OCI-M2 (cell line): ENCODE data around the gene PUS10.

Source experiments
- DNase-seq: peaks from one replicate; lab custom pipeline; 2025; ENCODE audit not compliant: unreplicated experiment; lab: John Stamatoyannopoulos, UW

PUS10 gene

DNA sequence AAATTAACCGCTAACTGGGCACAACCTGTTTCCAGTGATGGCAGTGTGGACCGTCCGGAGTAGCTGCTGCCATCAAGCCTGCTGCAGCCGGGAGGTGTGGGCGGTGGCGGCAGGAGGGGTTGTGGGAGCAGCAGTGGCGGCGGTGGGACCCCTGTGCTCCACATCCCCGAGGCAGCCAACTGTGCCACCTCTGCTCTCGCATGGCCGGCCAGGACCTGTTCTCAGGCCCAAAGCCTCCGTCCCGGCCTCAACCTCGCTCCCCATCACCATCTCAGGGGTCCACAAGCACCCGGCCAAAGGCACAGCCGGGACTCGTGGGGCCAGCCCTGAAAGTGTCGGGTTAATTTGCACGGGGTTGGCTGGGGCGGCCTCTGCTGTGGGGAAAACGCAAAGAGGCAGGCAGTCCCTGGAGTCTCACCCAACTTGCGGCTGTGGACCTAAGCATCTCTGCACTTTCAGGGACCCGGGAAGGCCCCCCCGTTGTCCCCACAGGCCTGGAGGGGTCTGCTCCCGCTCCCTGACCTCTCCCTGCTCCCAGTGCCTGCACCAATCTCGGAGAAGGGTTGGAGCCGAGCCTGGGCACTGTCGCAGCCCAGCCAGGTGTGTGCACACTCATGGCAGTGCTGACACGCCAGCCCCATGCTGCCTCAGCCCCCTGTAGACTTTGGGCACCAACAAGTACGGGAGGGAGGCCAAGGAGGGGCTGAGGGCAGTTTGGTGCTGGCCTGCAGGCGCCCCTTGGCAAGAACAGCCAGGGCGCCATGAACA is 45.0 kb downstream of the PUS10 start:
- DNase-seq = no peak

DNA sequence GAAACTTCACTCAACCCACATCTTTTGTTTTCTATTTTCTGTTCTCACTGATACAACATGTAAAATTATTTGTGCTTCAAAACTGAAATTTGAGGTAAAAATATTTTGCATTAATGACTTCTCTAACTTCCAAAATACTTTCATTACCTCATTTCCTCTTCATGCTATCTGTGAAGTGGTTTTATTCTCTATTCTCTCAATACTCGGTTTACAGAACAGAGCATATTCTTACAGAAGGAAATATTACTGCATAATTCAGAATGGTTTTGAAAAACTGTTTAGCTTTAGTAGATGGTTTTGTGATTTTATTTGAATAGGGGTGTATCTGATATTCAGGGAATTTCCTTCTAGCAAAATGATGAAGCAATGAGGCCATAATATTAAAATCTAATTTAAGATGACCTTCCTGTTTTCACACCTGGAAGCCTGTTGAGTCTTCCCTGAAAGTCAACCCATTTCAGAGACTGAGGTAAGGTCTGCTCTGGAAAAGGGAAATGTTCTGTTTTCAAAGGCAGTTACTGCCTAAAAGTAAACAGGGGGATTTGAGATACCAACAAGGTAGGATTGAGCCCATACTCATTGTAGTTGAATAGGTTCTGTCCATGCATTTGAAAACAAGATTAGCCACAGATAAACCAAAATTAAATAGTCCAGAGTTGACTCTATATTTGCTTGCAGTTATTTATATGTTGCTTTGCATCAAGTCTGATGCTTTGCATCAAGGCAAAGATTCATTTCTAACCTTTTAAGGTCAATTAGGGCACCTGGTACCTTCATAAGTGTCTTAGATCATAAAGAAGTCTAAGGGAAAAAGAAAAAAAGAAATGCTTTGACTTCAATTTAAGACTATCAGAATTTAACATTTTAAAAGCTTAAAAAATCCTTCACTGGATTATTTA is 51.3 kb downstream of the PUS10 start:
- no peak for DNase-seq

DNA sequence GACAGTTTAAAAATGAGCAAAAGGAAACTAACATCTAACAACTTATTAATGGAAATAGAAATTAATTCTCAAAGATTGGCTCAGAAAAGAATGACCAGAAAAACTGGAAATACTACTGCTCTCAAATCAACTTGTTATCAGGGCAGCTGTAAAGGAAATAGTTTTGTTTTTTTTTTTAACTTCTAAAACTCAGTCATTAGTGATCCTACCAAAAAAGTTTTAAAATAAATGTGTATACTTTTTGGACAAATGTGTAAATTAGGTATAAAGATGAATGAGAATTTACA is 52.6 kb downstream of the PUS10 start:
- no peak for DNase-seq

DNA sequence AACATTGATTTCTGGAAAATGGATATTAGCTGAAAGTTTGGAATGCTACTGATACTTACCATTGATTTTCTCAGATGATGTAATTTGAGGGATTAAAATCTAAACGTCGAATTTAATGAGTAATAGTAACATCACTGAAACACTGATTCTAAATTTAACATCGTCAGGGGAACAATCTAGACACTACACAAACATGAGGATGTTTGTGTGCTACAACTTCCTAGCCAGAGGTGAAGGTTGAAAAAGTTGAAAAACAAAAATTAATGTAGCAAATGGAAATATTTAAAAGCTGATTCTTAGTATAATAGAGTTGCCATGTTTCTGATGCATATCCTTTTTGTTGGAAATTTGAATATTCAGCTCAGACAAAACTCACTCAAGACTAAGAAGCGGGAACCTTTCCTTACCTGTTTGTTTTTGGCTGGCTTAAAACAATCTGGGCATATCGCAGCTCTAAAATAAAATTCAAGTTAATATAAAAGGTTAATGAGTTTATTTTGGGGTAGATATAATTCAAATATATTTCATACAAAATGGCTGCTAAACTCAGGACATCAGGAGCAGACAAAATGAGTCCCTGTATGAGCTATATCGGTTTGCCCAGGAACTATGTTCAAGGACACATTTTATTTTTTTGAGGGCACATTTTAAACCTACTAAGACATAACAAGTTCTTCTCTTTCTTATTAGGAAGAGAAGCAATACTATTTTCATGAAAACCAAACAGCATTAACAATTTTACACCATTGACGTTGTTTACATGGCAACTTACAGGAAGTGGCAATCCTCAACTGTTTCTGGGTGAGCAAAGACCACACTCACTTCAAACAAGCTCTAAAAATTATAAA is 53.2 kb downstream of the PUS10 start:
- DNase-seq = no peak

DNA sequence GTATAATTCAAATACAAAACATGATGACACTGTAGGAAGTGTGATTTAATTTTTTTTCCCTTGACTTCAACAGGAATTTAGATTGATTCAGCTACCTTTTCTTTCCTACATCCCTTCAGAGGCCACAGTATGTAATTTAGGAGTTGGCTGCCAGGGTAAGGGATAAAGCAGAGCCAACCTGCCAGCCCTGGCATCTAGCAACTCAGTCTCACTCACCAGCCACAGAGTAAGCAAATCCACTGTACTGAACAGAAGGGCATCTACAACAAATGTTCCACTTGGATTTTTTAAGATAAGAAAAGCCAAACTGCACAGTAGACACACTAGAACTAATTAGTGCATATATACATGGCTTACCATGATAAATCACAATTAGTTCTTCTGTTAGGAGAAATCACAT is 54.9 kb downstream of the PUS10 start:
- DNase-seq = no peak

DNA sequence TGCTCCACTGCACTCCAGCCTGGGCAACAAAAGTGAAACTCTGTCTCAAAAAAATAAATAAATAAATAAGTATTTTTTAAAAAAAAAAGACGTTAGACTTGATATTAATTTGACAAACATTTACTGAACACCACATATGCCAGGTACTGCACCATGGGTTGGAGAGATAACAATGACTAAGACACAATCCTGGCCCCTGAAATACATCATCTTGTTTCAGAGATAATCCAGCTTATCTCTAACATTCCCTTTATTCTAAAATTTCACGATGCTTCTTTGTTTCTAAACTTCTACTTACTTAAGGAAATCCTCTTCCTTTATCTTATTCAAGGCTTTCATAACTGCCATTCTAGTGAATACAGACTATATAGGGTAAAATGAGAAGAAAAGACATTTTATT is 55.5 kb downstream of the PUS10 start:
- no peak for DNase-seq

DNA sequence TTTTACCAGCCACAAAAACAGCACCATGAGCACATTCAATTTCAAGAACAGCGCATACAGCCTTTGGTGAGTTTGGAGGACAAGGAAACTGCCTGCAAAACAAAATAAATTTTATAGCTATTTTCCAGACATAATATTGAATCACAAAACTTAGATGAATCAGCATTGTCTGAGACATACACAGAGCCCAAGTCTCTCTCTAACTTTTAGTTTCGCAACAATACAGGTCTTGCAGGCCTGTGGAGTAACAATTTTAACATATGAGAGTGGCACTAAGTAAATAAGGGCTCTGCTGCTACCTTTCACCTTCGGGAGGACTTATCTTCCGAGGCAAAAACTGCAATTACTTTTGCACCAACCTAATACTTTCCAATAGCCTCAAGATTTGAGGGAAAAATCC is 56.6 kb downstream of the PUS10 start:
- DNase-seq = no peak

DNA sequence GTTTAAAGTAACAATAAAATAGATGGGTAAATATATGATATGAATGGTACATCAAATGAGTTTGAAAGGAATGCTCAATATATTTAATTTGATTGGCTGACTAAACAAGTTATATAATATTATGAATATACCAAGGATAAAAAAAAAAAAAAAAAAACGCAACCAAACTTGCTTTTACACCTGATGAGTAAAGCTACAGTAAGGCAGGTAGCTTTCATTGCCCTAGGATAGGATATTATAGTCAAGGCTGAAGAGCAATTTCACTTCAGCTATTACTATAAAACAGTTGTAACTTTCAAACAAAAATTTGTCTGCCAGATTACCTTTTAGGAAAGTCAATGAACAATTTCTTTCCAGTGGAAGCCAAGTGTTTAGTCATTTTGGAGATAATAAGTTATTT is 57.3 kb downstream of the PUS10 start:
- DNase-seq = no peak

DNA sequence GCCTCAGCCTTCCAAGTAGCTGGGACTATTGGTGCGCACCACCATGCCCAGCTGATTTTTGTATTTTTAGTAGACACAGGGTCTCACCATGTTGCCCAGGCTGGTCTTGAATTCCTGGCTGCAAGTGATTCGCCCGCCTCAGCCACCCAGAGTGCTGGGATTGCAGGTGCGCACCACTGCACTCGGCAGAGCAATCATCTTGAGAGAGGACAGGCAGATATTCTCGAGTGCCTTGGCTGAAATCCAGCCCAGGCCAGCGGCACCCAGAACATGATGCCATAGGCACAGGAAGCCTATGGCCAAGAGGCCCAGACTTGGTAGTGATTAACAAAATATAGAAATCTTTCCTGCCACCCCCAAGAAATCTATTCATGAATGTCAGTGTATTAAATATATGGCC is 58.6 kb downstream of the PUS10 start:
- DNase-seq = no peak

DNA sequence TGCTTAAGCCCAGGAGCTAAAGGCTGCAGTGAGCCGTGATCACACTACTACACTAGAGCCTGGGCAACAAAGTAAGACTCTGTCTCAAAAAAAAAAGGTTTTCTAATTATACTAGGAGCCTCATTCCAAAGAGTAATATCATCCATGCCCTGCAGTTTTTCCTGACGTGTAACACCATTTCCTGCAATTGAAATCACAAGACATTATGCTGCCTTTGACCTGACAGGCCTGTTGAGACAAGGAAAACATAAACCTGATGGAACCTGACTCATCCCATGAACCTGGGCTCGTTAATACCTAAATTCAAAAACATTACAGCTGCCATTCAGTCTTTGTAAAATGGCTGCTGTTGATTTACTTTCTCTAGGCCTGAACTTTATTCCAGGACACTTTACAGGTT is 59.3 kb downstream of the PUS10 start:
- DNase-seq = no peak

DNA sequence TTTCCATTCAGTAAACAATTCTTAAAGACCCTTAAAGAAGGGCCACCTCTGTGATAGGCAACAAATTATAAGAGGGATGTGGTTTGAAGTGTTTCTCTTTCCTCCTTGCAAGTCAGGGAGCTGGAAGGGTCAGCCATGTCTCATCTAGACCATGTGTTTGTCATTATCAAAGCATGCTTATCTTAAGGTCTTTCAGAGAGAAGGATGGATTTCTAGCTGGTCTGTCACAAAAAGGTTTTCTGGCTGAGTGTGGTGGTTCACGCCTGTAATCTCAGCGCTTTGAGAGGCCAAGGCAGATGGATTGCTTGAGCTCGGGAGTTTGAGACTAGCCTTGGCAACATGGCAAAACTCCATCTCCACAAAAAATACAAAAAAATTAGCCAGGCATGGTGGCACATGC is 59.7 kb downstream of the PUS10 start:
- DNase-seq = no peak

DNA sequence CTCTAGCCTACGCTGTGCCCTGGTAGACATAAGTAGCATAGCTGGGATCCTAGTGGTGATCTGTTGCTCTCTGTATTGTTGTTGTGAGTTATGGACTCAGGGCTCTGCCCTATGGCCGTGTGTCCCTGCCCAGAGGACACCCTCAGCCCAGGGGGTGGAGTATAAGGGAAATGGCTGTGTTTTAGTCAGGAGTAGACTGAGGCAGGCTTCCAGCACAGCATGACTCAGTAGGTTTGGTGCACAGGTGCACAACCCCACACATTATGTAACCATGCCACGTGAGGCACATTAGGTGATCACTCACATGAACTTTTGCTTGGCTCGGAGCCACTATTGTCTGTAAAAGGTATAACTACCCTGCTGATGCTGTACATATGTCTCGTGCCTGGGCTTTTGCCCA is 60.4 kb downstream of the PUS10 start:
- no peak for DNase-seq

DNA sequence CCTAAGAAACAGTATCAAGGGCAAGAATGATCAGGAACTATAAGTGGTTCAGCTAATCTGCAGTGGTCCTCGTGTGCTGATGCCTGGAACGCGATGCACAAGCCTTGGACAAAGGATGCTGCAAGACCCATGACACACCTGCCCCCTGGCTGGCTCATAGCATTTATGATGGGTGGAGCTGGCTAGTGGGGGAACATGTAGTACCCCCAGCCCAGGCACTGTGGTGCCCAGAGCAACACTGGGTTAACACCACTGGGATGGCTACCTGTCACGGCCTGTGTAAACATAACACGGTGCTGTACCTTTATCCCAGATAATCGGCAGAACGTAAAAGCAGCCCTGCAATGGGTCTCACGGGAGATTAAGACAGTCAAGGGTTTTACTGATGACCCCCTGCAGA is 60.8 kb downstream of the PUS10 start:
- DNase-seq = no peak

DNA sequence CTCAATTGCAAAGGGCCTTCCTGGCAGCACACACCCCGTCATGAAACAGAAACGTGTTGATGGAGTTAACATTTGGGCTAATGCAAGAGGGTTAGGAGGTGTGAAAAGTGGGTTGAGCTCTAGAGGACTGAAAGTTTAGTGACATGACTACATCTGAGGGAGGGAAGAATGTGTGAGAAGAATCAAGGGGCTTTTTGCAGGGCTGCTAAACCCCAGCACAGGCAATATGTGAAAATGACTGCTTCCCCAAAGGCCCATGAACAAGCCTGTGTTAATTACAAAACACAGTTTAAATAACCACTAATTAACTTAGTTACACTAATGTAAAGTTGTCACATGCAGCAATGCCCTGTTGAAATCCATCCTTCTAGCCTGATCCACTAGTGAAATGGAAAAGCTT is 63.9 kb downstream of the PUS10 start:
- no peak for DNase-seq

DNA sequence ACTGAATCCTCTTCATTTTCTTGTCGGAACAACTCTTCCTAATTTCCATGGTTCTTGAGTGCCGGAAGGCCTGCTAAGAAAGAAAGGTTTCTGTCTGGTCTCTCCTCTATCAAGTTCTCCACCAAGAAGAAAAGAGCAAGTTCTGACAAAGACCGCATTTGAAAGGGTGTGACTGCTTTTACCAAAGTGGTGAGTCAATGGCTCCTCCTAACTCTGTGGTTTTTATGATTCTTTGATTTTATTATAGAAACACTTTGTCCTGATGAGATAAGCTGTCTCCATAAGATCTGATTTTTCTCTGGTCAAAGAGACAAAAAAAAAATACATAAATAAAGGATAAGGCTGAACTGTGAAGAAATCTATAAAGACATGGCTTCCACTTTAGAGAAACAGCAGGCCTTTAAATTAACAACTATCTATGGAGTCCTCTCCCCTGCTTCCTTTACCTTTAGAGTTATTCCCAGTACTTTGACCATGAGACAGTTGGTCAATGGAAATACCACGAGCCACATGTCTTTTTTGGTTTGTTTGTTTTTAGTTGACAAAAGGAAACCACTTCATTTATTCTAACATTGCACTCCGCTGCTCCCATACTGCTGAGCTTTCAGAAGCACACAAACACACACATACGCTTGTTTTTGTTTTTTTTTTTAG is 69.0 kb downstream of the PUS10 start:
- DNase-seq = no peak

DNA sequence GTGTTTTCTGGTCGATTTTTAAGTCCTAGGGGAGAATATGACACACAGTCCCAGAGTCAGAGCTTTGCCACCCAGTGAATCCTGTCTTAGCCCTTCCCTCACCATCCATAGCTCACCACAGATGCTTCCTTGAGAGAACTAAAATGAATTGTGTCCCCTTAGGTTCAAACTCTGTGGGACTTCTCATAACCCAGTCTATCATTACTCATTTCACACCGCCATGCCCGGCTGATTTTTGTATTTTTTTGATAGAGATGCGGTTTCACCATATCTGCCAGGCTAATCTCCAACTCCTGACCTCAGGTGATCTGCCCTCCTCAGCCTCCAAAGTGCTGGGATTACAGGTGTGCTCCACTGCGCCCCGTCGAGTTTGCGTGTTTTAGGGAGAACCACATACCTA is 69.9 kb downstream of the PUS10 start:
- no peak for DNase-seq

DNA sequence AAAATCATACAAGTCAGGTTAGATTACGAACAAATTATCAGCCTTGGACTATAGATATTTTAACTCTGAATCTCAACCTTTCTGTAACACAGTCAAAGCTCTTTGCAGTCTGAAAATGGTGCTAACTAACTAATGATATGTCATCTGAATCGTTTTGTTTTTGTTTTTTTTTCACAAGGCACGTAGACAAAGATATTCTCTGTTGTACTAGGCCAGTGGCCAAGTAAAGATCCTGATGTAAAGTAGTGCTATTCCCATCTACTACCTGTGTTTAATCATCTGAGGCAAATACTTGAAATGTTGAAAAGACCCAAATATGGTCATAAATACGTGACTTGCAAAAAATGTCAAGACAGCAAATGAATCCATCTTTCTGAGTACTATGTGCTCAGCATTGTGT is 71.0 kb downstream of the PUS10 start:
- no peak for DNase-seq

DNA sequence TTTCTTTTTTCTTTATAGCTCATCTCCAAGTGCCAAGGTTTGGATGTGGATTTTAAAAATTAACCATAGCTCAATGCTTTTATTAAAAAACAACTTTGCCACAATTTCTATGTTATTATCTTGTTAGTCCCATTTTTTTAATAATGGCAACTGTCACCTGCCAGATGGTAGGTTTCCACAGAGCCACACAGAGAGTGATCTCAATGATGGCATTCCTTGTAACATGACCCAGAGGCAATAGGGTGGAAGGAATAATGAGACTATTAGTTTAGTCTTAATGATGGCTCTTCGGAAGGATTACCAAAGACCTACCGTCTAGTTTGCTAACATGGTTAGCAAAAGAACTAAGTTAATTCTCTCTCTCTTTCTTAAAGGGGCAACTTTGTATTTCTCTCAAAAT is 72.7 kb downstream of the PUS10 start:
- DNase-seq = no peak

DNA sequence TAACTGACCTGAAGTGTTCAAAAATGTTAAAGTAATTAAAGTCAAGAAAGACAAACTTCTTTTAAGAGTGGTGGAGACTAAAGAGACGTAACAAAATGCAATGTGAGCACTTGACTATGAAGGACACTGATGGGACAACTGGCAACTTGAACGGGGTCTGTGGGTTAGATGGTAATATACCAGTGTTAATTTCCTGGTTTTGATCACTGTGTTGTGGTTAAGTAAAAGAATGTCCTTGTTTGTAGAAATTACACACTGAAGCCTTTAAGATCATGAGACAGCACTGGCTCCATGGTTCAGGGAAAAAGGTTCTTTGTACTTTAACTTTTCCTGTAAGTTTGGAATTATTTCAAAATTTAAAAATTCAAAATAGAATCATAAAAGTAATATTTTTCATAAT is 78.4 kb downstream of the PUS10 start:
- DNase-seq = no peak

DNA sequence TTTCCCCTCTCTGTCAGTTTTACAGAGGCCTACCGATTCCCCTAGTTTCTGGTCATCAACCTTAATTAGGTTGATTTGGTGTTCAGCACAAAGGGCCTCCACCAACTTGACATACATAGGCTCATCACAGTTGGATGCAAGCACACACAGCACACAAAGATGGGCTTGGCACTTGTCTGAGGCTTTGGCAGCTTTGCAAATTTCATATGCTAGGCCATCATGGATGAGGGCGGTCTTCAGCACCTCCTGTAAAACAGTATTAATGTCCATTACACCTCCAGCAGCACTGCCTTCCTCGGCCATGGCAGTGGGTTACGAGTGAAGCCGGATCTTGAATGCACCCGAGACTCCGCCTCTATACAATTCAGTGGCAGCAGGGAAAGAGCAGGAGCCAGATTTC is 79.8 kb downstream of the PUS10 start:
- DNase-seq = no peak

DNA sequence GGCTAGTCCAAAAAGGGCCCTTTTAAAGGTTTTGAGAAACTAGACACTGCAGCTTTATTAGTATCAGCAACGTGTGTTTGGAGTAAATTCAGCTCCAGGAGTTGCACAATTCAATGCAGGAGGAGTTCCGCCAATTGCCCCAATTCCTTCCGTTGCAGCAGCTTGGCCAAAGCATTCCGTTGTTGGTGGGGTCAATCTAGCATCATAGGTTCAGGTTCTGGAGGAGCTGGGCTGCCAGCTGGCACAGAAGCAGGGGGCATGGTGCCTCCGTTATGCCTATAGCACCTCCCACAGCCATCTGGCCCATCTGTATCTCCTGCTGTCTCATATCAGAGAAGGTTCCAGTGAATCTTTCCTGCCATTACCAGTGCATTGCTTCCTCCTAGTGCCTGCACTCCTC is 81.3 kb downstream of the PUS10 start:
- DNase-seq = no peak
